T-helper 17 cell (primary cell): Measurements from ENCODE around the gene TNXB. TPM values are rescaled to one million over a fixed set of nuclear protein-coding genes. Genes with fewer than 3 reads are reported as not detected.
"Not testable (repeated sequence)": the region's sequence is repeated elsewhere in the genome, so short reads cannot be mapped to it uniquely, and the experiment has no call there.

ENCODE experiments used
- ATAC-seq: fragments of 150-1000 bp; cut with Tn5 transposase; 2 replicates; pipeline ENCODE4 v1.10.0; 2021; ENCODE audit warnings: mild to moderate bottlenecking, moderate library complexity
- DNase-seq, 3 donors: peaks; one replicate each; pipeline versions ENCODE4 v3.0.0 to v3.0.0-alpha.2; 2020 to 2021
- H3K9me3 ChIP-seq: one replicate; pipeline ENCODE4 v1.7.0; 2013; ENCODE audit warnings: low read length, mild to moderate bottlenecking; ENCODE audit not compliant: control insufficient read depth, poor library complexity, severe bottlenecking
- H3K27ac Mint-ChIP-seq: one replicate; pipeline ENCODE4 v1.8.0; 2022; ENCODE audit warnings: mild to moderate bottlenecking, moderate library complexity, mixed read lengths
- H3K27me3 Mint-ChIP-seq: one replicate; pipeline ENCODE4 v1.8.0; 2022; ENCODE audit warnings: mixed read lengths
- H3K36me3 Mint-ChIP-seq: one replicate; pipeline ENCODE4 v1.8.0; 2022; ENCODE audit warnings: low read depth, mixed read lengths
- H3K4me1 Mint-ChIP-seq: one replicate; pipeline ENCODE4 v1.8.0; 2022; ENCODE audit warnings: mild to moderate bottlenecking, mixed read lengths
- H3K4me3 Mint-ChIP-seq: one replicate; pipeline ENCODE4 v1.8.0; 2022; ENCODE audit warnings: mild to moderate bottlenecking, moderate library complexity, mixed read lengths
- total RNA-seq, 4 donors: library from RNA in 2 of 4; stranded (reverse) in 2 of 4; gene quantifications; one replicate each; pipeline ENCODE4 v1.2.3 and lab custom pipeline; 2022 to 2026

Gene TNXB
- total RNA-seq, 2 donors from 2014 or later, result 7.3 to 11.4 TPM

GRCh38 chr6:32114796-32115195, 5.7 kb upstream of the TNXB start:
- H3K36me3 Mint-ChIP-seq, result peaks cover 4% of the 10 kb centered on the region
- ATAC-seq (no peak), DNase-seq (no peak)
- no peaks in the 10 kb centered on the region for H3K9me3 ChIP-seq
- peaks cover 25% of the 10 kb centered on the region for H3K4me1 Mint-ChIP-seq
- H3K27me3 Mint-ChIP-seq, result no peaks in the 10 kb centered on the region
- H3K4me3 Mint-ChIP-seq, result no peak overlapping the region
- H3K27ac Mint-ChIP-seq, result peak overlapping the region; percentile 87

DNA sequence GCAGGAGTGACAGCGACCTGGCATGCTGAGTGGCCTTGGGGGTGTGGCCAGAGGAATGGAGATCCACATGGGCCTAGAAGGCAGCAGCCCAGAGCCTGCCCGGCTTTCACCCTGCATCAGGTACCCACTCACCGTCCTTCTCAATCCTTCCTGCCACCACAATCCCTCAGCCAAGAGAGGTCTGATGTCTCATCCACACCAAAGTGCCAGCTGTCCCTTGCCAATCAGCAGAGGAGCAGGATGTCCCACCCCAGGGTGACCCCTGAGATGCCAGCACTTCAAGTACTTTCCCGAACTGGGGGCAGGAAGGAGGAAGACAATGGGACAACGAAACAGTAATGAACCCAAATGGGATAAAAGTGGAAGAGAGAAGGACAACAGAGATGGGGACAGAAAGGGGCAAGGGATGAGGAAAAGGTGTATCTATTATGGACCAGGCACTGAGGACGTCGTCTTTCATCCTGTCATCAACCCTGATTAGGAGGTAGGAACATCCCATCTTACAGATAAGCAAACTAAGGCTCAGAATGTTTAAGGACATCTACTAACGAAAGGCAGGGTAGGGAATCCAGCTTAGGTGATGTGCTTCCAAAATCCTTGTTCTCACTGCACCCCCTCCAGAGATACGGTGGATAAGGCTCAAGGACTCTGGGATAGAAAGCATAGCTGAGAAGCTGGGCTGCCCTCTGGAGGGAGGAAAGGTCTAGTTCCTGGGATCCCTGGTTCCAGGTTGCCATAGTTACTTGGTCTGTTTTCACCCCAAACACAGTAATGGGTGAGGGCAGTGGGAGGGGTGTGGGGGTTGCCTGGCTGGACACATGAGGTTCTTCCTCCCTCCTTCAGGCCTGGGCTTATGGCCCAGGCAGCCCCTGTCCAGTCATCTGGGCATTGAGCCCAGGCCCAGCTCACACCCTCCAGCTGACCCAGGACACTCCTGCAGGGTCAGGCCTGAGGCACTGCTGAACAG, 4.5 kb upstream of the TNXB start:
- ATAC-seq (no peak), DNase-seq (no peak)
- Mint-ChIP-seq H3K36me3 (peaks cover 4% of the 10 kb centered on the region), H3K27ac (peak overlapping the region; percentile 87), H3K27me3 (peaks cover 5% of the 10 kb centered on the region), H3K4me1 (peaks cover 26% of the 10 kb centered on the region), H3K4me3 (no peak overlapping the region)
- no peaks in the 10 kb centered on the region for H3K9me3 ChIP-seq

GRCh38 chr6:32112431-32112980, 3.4 kb upstream of the TNXB start:
- Mint-ChIP-seq H3K4me1 (peaks cover 32% of the 10 kb centered on the region), H3K36me3 (peaks cover 4% of the 10 kb centered on the region), H3K27ac (peak overlapping the region; percentile 65), H3K27me3 (peaks cover 16% of the 10 kb centered on the region), H3K4me3 (no peak overlapping the region)
- ATAC-seq (no peak), DNase-seq (no peak)
- no peaks in the 10 kb centered on the region for H3K9me3 ChIP-seq

DNA sequence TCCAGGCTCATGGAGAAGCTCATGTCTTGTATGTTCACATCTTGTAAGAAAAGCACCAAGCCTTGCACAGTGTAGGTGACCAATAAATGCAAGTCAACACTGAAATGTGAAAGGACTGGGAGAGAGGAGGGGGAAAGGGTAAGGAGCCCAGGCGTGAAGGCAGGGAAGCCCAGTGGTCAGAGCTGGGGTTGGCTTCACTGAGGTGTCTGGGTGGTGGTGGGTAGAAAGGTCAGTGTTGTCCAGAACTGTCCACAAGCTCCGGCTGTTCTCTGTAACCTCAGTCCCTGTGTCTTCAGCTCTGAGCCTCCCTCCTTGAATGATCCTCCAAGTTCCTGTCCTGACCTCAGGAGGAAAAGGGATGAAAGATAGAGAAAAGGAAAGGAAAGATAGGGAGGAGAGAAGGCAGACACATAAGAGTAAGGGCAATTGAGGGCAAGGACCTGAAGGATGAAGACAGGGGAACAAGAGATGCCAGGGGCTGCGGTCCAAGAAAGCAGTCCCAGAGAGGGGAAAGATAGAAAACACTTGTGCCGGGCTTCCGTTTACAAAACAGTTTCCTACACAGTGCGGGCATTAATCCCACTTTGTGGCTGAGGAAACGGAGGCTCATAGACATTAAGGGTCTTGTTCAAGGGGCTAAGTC, 2.4 kb upstream of the TNXB start:
- Mint-ChIP-seq H3K27me3 (peaks cover 25% of the 10 kb centered on the region), H3K4me1 (peaks cover 32% of the 10 kb centered on the region), H3K27ac (peak overlapping the region; percentile 65), H3K4me3 (no peak overlapping the region), H3K36me3 (peaks cover 4% of the 10 kb centered on the region)
- ATAC-seq, result no peak
- H3K9me3 ChIP-seq, result no peaks in the 10 kb centered on the region
- DNase-seq, result no peak

DNA sequence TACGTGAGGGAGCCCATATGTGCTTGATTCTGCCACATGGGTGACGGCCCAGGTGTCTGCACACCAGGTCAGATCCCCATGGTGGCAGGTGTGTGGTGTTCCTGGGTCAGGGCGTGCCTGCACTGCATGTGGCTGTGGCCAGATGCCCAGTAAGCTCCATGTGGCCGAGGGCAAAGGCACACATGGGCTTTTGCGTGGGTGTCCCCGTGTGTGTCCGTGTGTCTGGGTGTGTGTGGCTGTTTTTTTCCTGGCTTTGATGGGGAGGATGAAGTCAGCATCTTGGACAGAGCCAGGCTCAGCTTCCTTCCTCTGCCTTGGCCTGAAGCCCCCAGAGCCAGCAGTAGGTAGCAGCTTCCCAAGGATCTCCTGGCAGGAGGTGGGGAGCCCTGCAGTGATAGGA, 1.5 kb upstream of the TNXB start:
- no peak overlapping the region for H3K4me3 Mint-ChIP-seq
- DNase-seq (no peak), ATAC-seq (no peak)
- H3K27ac Mint-ChIP-seq, result no peak overlapping the region
- H3K9me3 ChIP-seq, result no peaks in the 10 kb centered on the region
- peaks cover 32% of the 10 kb centered on the region for H3K27me3 Mint-ChIP-seq
- peaks cover 4% of the 10 kb centered on the region for H3K36me3 Mint-ChIP-seq
- peaks cover 32% of the 10 kb centered on the region for H3K4me1 Mint-ChIP-seq

DNA sequence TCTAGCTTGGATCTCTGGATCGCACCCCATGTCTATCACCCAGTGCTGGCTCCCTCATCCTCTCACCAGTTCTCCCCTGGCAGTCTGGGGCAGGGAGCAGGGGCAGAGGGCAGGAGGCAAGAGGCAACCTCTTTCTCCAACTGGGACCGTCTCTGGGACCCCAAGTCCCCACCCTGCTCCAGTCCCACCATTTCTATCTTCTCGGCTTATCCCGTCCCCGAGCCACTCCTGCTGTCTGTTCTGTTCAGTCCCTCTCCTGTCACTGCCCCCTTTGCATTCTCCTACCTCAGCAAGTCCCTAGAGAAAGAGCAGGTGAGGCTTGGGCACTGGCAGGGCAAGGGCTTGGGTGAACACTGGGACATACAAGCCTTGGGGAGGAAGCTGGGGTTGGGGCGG, 625 bp upstream of the TNXB start:
- Mint-ChIP-seq H3K4me1 (peaks cover 31% of the 10 kb centered on the region), H3K27ac (no peak overlapping the region), H3K27me3 (peaks cover 41% of the 10 kb centered on the region), H3K36me3 (peaks cover 4% of the 10 kb centered on the region), H3K4me3 (no peak overlapping the region)
- ATAC-seq (no peak), DNase-seq (no peak)
- no peaks in the 10 kb centered on the region for H3K9me3 ChIP-seq

DNA sequence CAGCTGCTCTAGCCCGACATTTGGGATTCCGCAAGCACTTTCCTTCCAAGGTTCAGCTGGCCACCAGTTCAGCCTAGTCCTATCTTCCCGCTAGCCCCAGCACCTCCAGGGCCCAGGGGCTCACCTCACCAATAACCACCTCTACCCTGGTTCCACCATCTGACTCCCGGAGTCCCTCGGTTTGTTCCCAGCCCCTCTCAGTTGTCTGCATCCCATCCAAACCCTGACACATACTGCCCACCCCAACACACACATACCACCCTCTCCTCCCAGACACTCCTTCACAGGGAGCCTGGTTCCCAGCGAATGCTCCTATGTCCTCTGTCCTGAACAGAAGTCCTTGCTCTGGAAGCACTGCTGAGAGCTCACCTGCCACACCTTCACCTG, 418 bp downstream of the TNXB start:
- peak overlapping the region; percentile 74 for H3K27ac Mint-ChIP-seq
- peaks cover 2% of the 10 kb centered on the region for H3K36me3 Mint-ChIP-seq
- H3K4me3 Mint-ChIP-seq, result no peak overlapping the region
- H3K27me3 Mint-ChIP-seq, result peaks cover 51% of the 10 kb centered on the region
- DNase-seq (no peak), ATAC-seq (no peak)
- no peaks in the 10 kb centered on the region for H3K9me3 ChIP-seq
- H3K4me1 Mint-ChIP-seq, result peaks cover 33% of the 10 kb centered on the region

DNA sequence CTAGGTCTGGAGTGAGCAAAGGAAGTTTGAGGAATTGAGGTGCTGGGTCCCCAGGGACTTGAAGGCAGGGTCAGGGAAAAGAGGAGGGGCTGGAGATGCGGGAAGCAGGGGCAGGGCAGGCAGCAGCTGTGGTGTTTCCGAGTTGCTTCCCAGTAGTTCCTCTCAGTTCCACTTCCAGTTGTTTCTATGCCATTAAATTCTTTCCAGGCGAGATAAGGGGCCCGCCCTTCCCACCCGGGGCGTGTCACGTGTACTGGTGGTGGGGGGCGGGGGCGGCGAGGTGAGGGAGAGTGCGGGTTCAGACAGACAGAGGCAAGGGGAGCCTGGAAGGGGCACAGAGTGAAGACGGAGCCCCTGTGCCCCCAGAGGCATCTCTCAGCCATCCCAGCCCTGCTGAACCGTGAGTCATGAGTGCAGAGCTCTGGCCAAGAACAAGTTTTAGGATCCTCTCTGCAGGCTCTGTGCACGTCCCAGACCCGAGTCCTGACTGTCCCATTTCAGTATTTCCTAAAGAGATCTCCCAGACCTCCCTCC, 977 bp downstream of the TNXB start:
- H3K9me3 ChIP-seq, result no peaks in the 10 kb centered on the region
- Mint-ChIP-seq H3K36me3 (peaks cover 2% of the 10 kb centered on the region), H3K27ac (peak overlapping the region; percentile 74), H3K4me1 (peaks cover 33% of the 10 kb centered on the region), H3K27me3 (peaks cover 57% of the 10 kb centered on the region), H3K4me3 (no peak overlapping the region)
- no peak for DNase-seq
- no peak for ATAC-seq

- H3K27ac Mint-ChIP-seq, result no peak overlapping the region
- ATAC-seq (no peak), DNase-seq (no peak)
- no peak overlapping the region for H3K4me3 Mint-ChIP-seq
- peaks cover 30% of the 10 kb centered on the region for H3K4me1 Mint-ChIP-seq
- no peaks in the 10 kb centered on the region for H3K9me3 ChIP-seq
- H3K27me3 Mint-ChIP-seq, result peaks cover 61% of the 10 kb centered on the region
- peaks cover 2% of the 10 kb centered on the region for H3K36me3 Mint-ChIP-seq
These were observed 1.7 kb downstream of the TNXB start for GRCh38 chr6:32107406-32107805.

DNA sequence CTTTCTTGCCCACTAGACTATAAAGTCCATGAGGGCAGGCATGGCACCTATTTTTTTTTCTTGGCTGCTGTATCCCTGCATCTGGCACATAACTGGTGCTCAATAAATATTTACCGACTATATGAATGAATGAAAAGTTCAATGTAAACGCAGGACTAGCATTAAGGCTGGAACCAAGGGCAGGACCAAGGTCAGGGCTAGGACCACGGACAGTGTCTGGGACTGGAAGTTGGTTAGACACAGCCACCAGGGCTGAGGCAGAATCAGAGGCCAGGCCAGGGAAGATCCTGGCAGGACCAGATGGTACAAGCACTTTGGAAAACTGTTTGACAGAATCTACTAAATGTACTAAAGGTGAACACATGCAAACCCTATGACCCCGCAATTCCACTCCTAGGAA, 3.7 kb downstream of the TNXB start:
- H3K4me1 Mint-ChIP-seq, result peaks cover 27% of the 10 kb centered on the region
- DNase-seq (no peak), ATAC-seq (no peak)
- H3K27ac Mint-ChIP-seq, result no peak overlapping the region
- H3K27me3 Mint-ChIP-seq, result peaks cover 61% of the 10 kb centered on the region
- no peaks in the 10 kb centered on the region for H3K9me3 ChIP-seq
- H3K4me3 Mint-ChIP-seq, result no peak overlapping the region
- H3K36me3 Mint-ChIP-seq, result peaks cover 2% of the 10 kb centered on the region

GRCh38 chr6:32102255-32102654, 6.9 kb downstream of the TNXB start:
- H3K9me3 ChIP-seq, result no peaks in the 10 kb centered on the region
- Mint-ChIP-seq H3K27me3 (peaks cover 68% of the 10 kb centered on the region), H3K4me3 (no peak overlapping the region), H3K36me3 (peaks cover 10% of the 10 kb centered on the region), H3K4me1 (peaks cover 10% of the 10 kb centered on the region), H3K27ac (no peak overlapping the region)
- DNase-seq, result no peak
- no peak for ATAC-seq

DNA sequence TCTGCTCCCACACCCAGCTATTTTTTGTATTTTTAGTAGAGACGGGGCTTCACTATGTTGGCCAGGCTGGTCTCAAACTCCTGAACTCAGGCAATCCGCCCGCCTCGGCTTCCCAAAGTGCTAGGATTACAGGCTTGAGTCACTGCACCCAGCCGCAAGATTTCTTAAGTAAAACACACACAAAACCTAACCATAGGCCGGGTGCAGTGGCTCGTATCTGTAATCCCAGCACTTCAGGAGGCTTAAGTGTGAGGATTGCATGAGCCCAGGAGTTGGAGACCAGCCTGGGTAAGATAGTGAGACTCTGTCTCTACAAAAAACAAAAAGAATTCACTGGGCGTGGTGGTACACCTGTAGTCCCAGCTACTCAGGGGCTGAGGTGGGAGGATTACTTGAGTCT, 8.9 kb downstream of the TNXB start:
- Mint-ChIP-seq H3K4me1 (peaks cover 10% of the 10 kb centered on the region), H3K27me3 (peaks cover 66% of the 10 kb centered on the region)

DNA sequence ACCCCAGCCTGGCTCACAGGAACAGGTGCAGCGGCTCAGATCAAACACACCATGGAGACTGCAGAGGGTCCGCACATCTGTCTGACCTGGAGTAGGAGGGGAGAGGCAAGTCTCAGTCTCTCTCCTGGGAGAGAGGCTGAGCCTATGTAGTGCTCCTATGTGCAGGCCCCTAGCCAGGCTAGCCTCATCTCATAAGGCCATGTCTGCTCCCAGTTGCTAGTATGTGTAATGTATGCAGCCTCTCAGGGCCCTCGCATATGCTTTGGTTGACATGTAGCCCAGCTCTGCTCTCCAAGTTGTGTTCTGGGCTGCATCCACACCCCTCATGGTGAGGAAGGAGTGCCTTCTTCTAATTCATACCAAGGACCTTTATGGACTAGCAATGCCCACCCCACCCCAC, 11.8 kb downstream of the TNXB start:
- Mint-ChIP-seq H3K4me3 (no peak overlapping the region), H3K4me1 (peaks cover 3% of the 10 kb centered on the region), H3K36me3 (peaks cover 8% of the 10 kb centered on the region), H3K27me3 (peaks cover 44% of the 10 kb centered on the region), H3K27ac (no peak overlapping the region)
- no peaks in the 10 kb centered on the region for H3K9me3 ChIP-seq
- DNase-seq (no peak), ATAC-seq (no peak)

More for the DNA sequence above, 8.9 kb downstream of the TNXB start:
- H3K4me3 Mint-ChIP-seq, ATAC-seq, DNase-seq, H3K36me3 Mint-ChIP-seq, H3K9me3 ChIP-seq, H3K27ac Mint-ChIP-seq: not testable (repeated sequence)
